Measurements from ENCODE around the gene INO80C. TPM values are rescaled to one million over a fixed set of nuclear protein-coding genes. Genes with fewer than 3 reads are reported as not detected.

INO80C gene
- 10 to 100 TPM; 21.8 to 22.1 TPM for total RNA-seq

DNA sequence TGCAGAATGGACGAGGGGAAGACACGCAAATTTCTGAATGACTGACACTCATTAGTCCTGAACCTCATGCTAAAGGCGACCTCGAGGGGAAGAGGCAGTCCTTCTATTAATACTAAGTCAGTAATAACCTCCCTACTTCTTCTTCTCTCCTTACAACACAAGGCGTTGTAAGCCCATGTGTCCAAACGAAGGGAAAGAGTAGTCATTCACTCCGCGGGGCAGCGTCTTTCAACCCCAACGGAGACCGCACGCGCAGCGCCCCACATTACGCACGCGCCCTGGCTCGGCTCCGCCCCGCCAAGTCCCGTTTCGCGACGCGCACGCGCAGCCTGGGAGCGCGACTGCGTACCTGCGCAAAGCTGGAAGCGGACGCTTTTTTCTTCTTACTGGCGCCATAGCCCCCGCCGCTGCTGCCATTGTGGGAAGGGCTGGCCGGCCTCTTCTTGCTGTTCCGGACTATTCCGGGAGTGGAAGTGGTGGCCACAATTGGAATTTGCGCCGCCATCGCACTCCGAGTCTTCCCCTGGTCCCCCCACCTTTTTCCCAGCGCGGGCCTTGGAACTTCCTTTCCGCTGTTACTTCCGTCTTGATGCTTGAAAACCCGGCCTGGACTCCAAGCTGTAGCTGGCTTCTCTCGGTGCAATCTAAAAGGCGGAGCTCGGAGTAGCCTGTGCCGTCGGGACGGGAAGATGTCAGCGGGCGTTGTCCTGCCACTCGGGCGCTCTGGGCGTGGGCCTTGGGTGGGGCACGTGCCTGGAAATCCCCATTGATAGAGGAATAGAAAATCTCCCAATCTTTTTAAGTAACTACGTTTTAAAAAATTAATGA lies at the start of gene INO80C:
Gene INO80C, minus strand, starts transcription at position 591 of the 828 bp plus-strand sequence. Its CDS starts 86 bp downstream, at position 505.

Other genes with a start within 250 kb of the INO80C start
- gene ZSCAN30, start 207.7 kb downstream of the INO80C start, total RNA-seq: 10 to 100 TPM; 17.2 to 18.7 TPM
- gene ZNF24, start 153.5 kb downstream of the INO80C start, total RNA-seq: 10 to 100 TPM; 58.7 to 63.3 TPM
- 1 to 10 TPM in 1 of 2 experiments, under 1 TPM in 1; 0.98 to 1.3 TPM for gene ZNF396, start 120.6 kb downstream of the INO80C start, total RNA-seq
- gene GALNT1, start 83.8 kb upstream of the INO80C start, total RNA-seq: 10 to 100 TPM; 38.9 to 40.9 TPM

All from activated naive CD4-positive, alpha-beta T cell treated with anti-CD3 and anti-CD28 coated beads, Interleukin-2, amount 10 ng/mL, durations not matched to agents 5 hours and 36 hours (primary cell).